MM.1S (cell line): ENCODE results near the gene EPHA6.

Experiments used
- CTCF ChIP-seq: fragments of 300-600 bp; sonication (generic); IDR thresholded peaks from 2 replicates; pipeline ENCODE4 v1.5.1; 2016; ENCODE audit warnings: antibody characterized with exemption, low read length, mixed read lengths
- EZH2 ChIP-seq: fragments of 300-600 bp; sonication (generic); optimal IDR thresholded peaks from 2 replicates; pipeline ENCODE3; 2017; ENCODE audit warnings: low read depth, mild to moderate bottlenecking, antibody characterized with exemption, low read length, mixed read lengths
- EZH2phosphoT487 ChIP-seq: fragments of 300-600 bp; sonication (generic); IDR thresholded peaks from 2 replicates; pipeline ENCODE4 v1.6.1; 2018; ENCODE audit warnings: antibody characterized with exemption, low read length

GRCh38 chr3:96960661-96961330 is 146.4 kb downstream of the EPHA6 start:
- no peak for TF ChIP-seq CTCF
- no peak for TF ChIP-seq EZH2phosphoT487
- TF ChIP-seq EZH2, result no peak
